ENCODE results near the gene NTRK3. TPM values are rescaled to one million over a fixed set of nuclear protein-coding genes. Genes with fewer than 3 reads are reported as not detected.

Gene NTRK3
- total RNA-seq, 1 donor from 2014 or later: 3.5 TPM

DNA sequence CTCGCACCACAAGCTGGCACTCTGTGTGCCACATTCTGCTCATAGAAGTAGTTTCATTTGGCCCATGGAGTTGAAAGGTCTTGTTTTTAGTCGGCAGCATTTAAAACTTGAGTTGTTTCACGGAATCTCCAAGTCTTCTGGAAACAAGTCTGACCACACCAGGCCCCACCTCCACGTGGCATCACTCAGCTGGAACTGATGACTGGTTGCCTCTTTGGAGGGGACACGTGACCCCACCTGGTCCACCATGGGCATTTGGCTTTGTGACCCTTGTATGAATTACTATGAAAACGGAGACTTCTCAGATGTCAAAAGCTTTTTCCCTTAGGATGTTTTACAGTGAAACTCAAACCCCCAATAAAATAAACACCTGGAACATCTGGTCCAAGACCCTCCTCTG is 74.9 kb downstream of the NTRK3 start:
- no peak overlapping the region for H3K27ac ChIP-seq
- no peaks in the 10 kb centered on the region for H3K36me3 ChIP-seq
- H3K4me1 ChIP-seq: no peaks in the 10 kb centered on the region
- H3K27me3 ChIP-seq (ENCODE audit: low read depth): no peaks in the 10 kb centered on the region
- DNase-seq: no peak
- ATAC-seq: no peak
- no peak overlapping the region for H3K4me3 ChIP-seq
- TF ChIP-seq, protein P1, sequence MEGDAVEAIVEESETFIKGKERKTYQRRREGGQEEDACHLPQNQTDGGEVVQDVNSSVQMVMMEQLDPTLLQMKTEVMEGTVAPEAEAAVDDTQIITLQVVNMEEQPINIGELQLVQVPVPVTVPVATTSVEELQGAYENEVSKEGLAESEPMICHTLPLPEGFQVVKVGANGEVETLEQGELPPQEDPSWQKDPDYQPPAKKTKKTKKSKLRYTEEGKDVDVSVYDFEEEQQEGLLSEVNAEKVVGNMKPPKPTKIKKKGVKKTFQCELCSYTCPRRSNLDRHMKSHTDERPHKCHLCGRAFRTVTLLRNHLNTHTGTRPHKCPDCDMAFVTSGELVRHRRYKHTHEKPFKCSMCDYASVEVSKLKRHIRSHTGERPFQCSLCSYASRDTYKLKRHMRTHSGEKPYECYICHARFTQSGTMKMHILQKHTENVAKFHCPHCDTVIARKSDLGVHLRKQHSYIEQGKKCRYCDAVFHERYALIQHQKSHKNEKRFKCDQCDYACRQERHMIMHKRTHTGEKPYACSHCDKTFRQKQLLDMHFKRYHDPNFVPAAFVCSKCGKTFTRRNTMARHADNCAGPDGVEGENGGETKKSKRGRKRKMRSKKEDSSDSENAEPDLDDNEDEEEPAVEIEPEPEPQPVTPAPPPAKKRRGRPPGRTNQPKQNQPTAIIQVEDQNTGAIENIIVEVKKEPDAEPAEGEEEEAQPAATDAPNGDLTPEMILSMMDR (IDR thresholded peaks at IDR 0.05): no peak
- intact Hi-C loops (cut with DNase I): no loop called here
- H3K9me3 ChIP-seq: no peaks in the 10 kb centered on the region

DNA sequence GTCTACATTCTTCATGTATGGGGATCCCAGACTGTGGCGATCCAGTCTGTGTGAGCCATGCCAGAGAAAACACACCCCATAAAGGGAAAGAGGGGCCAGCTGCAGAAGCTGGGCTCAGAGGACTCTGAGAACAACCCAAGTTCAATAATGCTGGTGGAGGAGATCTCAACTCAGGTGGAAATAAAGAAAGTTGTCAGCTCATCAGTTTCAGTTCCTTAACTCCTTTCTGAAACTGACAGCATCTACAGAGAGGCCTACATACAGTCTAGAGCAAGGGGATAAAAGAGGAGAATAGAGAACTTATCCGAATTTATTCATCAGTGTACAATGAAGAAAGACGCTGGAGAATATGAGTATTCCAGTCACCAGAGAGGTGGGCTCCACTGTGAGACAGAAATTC is 77.0 kb downstream of the NTRK3 start:
- TF ChIP-seq, protein P1 (IDR thresholded peaks at IDR 0.05): no peak
- Histone ChIP-seq H3K27me3 (ENCODE audit: low read depth) (no peaks in the 10 kb centered on the region), H3K4me1 (no peaks in the 10 kb centered on the region), H3K4me3 (no peak overlapping the region), H3K36me3 (no peaks in the 10 kb centered on the region), H3K27ac (no peak overlapping the region), H3K9me3 (no peaks in the 10 kb centered on the region)
- DNase-seq: no peak
- intact Hi-C loops (cut with DNase I): no loop called here
- no peak for ATAC-seq

DNA sequence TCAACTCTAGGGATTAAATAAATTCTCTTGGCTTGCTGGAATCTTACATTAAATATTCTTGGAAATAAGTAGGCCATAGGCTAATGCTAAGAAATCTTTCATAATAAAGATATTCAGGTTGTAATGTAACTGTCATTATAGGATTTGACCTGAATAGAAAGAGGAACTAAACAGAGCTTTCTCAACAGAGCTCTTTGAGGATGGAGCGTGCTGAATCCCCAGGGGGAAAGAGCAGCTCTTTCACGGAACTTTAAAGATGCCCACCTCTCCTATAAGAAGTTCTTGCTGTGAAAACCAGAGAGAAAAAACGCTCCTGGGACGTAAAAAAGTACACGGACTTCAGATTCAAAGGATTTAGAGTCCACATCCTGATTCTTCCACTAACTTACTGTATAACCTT is 77.9 kb downstream of the NTRK3 start:
- Histone ChIP-seq H3K4me1 (no peaks in the 10 kb centered on the region), H3K27me3 (ENCODE audit: low read depth) (no peaks in the 10 kb centered on the region), H3K9me3 (no peaks in the 10 kb centered on the region), H3K27ac (no peak overlapping the region), H3K36me3 (no peaks in the 10 kb centered on the region), H3K4me3 (no peak overlapping the region)
- DNase-seq (no peak), ATAC-seq (no peak)
- intact Hi-C loops (cut with DNase I): no loop called here
- TF ChIP-seq, protein P1 (IDR thresholded peaks at IDR 0.05): no peak

DNA sequence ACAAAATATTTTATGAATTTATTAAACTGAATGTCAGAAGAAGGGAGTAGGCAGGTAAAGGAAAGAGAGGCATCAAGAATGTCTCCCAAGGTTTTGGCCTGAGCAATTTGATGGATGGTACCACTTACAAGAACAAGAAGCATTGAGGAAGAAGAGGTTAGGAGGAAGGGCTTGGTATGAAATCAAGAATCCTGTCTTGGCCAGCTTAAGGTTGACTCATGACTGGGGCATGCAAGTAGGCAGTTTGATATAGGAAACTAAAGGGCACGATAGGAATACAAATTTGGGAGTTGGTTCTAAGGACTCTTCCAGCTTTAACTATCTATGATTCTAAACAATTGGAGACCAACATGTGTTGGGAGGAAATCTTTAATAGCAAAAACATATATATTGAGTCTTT is 79.1 kb downstream of the NTRK3 start:
- Histone ChIP-seq H3K4me3 (no peak overlapping the region), H3K4me1 (no peaks in the 10 kb centered on the region), H3K36me3 (no peaks in the 10 kb centered on the region), H3K27ac (no peak overlapping the region), H3K9me3 (no peaks in the 10 kb centered on the region), H3K27me3 (ENCODE audit: low read depth) (no peaks in the 10 kb centered on the region)
- ATAC-seq: no peak
- intact Hi-C loops (cut with DNase I): no loop called here
- TF ChIP-seq, protein P1 (IDR thresholded peaks at IDR 0.05): no peak
- DNase-seq: no peak

DNA sequence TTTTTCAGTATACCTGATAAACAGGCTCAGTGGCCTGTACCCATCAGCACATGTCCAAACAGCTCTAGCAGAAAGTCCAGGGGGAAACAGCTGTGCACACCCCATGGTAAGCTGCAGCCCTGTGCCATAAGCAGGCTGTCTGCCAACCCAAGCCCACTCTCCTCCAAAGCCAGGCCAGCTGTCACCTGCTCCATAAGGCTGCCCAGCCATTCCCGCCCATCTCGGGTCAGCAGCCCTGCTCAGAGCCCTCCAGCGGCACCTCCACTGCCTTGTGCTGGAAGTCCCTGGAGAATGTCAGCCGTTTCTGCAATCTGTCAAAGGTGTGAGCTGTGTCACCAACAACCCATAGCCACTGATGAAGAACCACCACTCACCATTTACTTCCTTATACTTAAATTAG is 82.0 kb downstream of the NTRK3 start:
- DNase-seq (no peak), ATAC-seq (no peak)
- H3K27ac ChIP-seq: no peak overlapping the region
- TF ChIP-seq, protein P1 (IDR thresholded peaks at IDR 0.05): no peak
- intact Hi-C loops (cut with DNase I): no loop called here
- H3K9me3 ChIP-seq: no peaks in the 10 kb centered on the region
- no peaks in the 10 kb centered on the region for H3K36me3 ChIP-seq
- no peak overlapping the region for H3K4me3 ChIP-seq
- H3K4me1 ChIP-seq: no peaks in the 10 kb centered on the region
- no peaks in the 10 kb centered on the region for H3K27me3 ChIP-seq (ENCODE audit: low read depth)

All from lower lobe of right lung (tissue), 2 donors.